GM18520 (cell line): Measurements from ENCODE around the gene COLEC11.
"Not testable (repeated sequence)": the region's sequence is repeated elsewhere in the genome, so short reads cannot be mapped to it uniquely, and the experiment has no call there.

ENCODE experiments used
- ATAC-seq: cut with Tn5 transposase; IDR thresholded peaks from one replicate; pipeline ENCODE4 v1.9.1; 2021; ENCODE audit not compliant: unreplicated experiment

Gene COLEC11

DNA sequence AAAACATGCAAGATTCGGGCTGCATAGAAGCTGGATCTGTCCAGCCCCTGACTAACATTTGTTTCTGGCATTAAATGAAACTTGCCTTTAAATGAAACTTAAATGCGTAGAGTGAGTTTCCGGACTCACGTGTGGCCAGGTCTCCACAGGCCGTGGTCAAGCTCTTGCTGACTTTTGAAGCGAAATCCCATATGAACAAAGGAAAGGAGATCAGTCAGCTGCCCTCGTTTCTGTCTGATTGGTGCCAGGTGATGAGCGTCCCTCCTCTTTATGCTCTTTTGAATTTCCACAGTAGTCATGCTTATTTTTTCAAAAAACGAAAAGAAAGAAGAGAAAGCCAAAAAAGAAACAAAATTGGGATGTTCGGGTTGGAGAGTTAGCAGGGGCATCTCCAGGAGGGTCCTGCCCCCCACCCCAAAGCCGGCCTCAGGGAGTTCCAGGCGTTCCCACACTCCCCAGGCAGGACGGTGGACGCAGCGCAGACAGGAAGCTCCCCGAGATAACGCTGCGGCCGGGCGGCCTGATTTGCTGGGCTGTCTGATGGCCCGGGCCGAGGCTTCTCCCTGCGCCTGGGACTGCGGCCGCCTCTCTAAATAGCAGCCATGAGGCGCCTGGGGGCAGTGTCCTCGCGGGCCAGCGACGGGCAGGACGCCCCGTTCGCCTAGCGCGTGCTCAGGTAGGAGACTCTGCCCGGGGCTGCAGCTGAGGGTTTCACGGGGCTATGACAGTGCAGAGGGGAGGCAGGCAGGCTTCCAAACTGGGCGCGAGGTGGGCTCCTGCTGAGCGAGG, at the start of gene COLEC11:
COLEC11 (plus strand) TSS at position 620 of the 789 bp plus-strand sequence. CDS start 9,229 bp downstream, outside the sequence.
- no peak for ATAC-seq

DNA sequence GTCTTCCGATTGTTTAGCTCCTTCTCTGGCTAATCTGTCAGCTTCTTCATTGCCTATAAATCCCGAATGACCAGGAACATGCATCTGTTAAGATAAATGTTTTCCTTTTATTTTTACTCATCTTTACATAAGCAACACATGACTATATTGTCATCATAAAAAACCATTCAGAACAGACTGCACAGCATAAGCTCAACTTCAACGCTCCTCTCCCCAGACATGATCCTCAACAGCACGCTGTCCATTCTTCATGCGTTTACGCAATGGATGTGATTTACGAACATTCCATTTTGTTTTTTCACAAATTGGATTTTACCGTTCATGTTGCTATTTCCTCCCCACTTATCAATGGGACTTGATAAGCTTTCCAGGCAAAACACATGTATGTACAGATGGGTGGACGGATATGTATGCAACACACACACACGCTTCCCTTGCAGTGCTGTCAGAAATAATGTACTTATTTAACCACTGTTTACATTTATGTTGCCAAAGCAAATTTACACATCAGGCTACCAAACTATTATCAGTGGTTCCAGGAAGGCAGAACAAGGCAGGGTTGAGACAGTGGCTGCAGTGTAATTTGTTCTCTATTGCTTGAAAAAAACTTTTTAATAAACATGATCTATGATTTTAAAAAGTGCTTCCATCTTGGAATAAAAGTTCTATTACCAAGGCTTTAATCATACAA, 49.0 kb upstream of the COLEC11 start:
- no peak for ATAC-seq

DNA sequence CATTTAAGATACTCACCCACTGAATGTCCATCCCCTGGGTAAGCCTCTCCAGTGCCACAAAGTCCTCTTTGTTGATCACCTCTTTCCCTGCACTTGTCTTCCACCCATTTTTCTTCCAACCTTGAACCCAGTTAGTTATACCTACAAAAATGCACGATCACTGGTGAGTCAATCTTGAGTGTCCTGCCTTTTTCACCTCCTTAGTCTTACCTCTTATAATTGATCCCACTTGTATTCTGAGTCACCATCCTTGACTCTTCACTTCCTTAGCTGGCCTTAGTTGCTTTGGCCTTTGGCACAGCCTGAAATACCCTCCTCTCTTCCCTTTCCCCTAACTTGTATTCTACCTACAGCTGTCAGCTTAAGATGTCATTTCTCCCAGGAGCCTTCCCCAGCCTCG, 47.0 kb upstream of the COLEC11 start:
- ATAC-seq: no peak

GRCh38 chr2:3553946-3554345, 41.0 kb upstream of the COLEC11 start:
- ATAC-seq: no peak

DNA sequence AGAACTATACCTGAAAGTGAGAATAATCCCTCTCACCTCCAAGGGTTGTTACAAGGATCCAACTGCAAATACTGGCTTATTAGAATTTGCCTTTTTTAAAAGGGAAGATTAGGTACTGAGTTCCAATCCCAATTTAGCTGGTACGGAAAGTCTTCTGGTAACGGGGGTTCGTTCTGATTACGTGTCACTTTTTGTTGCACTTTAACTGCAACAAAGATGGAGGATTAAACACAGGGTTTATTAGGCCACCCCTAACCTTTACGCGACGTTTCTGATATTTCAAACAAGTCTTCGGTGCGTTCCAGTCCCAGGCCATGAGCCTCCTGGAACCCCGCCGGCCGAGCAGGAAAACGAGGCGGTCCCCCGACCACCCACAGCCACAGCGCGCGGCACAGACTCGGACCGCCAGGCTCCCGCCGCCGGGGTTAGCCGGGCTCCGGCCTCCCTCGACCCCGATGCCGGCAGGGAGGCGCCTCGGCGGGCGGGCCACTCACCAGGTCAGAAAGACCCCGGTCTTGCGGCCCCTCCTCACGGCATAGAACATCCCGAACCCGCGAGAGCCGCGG, 37.2 kb upstream of the COLEC11 start:
- ATAC-seq: no peak

GRCh38 chr2:3558205-3559014, 36.5 kb upstream of the COLEC11 start, which contains the start of gene RNASEH1:
Gene RNASEH1, minus strand, starts transcription at chr2:3558333. Its CDS starts 73 bp downstream, at chr2:3558260.
- ATAC-seq: peak; percentile 96

DNA sequence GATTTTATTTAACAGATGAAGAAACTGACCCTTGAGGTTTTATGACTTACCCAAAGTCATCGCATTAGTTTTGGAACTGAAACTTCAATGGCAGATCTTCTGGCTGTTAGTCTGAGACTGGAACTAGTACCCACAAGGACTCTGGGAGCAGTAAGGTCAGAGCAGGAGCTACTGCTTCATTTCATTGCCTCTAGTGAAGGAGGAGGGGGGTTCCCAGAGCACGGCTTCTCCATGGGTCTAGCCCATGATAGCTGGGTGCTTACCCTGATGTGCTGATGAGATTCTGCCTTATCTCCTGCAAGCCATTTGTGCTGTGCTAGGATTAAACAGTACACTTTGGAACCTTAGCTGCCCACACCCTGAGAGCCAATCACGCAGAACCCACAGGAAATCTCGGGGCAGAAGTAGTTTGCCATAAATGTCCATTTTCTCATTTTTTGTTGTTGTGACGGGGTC, 31.4 kb upstream of the COLEC11 start:
- no peak for ATAC-seq

DNA sequence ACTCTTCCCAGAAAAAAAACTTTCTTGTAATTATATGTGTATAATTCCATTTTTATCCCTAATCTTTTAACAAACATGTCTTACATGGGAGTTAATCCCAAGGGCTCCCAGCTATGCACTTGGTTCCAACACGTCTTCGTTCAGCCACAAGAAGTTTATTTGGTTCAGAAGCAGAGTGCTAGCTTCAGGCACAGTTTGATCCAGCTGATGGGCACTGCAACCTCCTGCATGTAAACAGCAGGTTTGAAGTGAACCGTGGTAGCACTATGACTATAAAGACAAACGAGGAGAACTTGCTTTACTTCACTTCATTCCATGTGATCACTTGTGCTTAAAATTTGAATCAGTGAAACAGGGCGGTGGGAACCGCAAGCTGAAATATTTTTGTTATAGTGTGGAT, 29.8 kb upstream of the COLEC11 start:
- ATAC-seq: no peak

DNA sequence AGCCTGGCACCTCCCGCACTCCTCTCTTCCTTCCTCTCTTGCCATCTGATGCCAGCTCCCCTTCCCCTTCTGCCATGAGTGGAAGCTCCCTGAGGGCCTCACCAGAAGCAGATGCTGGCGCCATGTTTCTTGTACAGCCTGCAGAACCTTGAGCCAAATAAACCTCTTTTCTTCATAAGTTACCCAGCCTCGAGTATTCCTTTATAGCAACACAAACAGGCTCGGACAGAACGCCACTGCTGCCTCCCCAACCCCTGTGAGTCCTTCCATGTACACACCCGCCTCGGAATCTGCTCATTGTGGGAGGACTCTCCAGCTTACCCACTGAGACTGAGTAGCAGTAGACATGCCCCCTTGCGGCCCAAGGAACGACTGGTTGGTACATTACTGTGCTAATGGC, 28.1 kb upstream of the COLEC11 start:
- ATAC-seq: no peak

DNA sequence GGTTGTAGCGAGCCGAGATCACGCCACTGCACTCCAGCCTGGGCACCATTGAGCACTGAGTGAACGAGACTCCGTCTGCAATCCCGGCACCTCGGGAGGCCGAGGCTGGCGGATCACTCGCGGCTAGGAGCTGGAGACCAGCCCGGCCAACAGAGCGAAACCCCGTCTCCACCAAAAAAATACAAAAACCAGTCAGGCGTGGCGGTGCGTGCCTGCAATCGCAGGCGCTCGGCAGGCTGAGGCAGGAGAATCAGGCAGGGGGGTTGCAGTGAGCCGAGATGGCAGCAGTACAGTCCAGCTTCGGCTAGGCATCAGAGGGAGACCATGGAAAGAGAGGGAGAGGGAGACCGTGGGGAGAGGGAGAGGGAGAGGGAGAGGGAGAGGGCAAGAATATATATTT, 25.3 kb upstream of the COLEC11 start:
- not testable (repeated sequence) for ATAC-seq

DNA sequence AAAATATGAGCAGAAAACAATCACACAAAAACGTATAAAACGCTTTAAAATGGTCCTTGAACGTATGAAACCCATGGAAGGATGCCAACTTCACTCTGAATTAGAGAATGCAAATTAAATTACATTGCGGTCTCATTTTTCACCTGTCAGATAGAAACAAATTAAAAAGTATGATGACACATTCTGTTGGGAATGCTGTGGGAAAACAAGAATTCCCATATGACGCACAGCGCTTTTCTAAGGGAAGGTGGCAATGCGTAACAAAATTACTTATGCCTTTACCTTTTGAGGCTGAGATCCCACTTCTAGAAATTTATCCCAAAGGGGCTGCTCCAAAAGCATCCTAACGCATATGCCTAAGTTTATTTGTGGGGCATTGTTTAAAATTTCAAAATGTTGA, 23.6 kb upstream of the COLEC11 start:
- no peak for ATAC-seq

DNA sequence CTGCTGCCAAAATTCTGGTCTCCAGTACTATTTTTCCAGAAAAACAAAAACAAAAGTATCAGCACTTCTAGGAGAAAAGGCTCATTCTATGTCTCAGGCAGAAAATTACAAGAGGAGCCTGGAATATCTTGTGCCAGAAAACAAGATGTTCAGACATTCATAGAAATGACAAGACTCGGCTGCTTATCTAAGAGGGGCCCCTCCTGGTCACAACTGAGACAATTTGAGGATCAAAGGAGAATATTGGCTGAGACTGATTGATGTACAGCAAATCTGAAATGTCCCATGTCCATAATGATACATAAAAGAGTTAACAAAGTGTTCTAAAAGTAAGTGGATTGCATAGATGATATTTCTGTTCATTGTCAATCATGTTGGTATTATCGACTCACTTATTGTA, 22.3 kb upstream of the COLEC11 start:
- ATAC-seq: no peak

- ATAC-seq: no peak
These were observed 20.8 kb upstream of the COLEC11 start for GRCh38 chr2:3574155-3574554.

- ATAC-seq: peak; percentile 7
These were observed 19.2 kb upstream of the COLEC11 start for GRCh38 chr2:3575534-3576262.

- not testable (repeated sequence) for ATAC-seq
These were observed 18.7 kb upstream of the COLEC11 start for GRCh38 chr2:3576263-3576630.

- no peak for ATAC-seq
These were observed 15.9 kb upstream of the COLEC11 start for GRCh38 chr2:3578987-3579386.

DNA sequence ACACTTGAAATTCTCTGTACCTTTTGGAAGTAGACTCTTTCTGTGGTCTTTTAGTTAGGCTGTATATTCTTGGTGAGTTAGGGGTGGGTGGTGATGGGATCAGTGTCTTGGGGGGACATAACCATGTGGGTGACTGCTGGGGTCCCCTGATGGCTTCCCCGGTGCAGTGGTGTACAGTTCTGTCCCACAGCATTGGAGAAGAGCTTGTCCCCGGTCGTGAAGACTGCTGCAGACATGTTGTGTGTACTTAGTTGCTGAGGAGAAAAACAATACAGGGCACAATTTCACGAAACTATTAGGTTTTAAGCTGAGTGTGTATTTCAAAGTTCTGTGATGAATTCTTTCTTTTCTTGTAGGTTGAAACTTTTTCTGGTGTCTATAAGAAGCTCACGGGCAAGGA, 14.5 kb upstream of the COLEC11 start:
- no peak for ATAC-seq

DNA sequence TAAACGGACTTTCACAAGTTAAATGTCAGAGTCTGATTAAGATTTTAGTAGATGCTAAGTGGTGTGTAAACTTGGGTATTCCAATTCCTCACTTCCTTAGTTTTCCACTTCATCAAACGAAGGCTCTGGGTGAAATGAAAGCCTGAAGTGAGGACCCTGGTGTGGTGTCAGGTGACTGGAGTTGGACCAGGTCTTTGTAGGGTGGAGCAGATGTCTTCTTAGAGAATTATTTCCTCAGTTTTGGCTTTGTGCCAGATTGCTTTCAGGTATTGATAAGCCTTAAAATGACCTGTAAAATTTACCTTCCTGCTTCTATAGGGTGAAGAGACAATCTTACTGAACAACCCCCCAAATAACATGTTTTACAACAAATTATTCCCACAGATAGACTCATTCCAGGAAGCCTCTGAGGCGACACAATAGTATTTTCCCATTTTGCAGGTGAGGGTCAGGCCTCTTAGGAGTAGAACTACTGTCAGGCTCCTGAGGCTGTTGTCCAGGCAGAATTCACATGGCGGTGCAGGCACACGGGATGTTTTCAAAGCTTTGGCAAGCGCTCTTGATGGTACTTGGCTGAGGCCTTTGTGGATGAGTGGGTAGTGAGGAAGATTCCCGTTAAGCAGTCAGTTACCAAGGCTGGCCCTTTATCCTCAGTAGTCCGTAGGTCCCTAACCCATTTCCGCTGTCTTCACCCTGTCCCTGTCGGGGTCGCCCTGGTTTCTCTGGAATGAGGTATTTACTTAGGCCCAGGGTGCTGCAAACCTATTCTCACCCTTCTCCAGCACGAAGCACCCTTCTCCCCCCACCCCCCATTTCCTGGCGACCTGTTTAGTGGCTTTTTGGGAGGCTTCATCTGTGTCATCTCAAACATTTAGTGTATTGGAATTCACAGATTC, 13.3 kb upstream of the COLEC11 start:
- no peak for ATAC-seq

GRCh38 chr2:3584076-3584475, 10.8 kb upstream of the COLEC11 start:
- no peak for ATAC-seq
